Skeletal muscle satellite cell (primary cell): ENCODE data around the gene DDRGK1.
"Not testable (repeated sequence)": the region's sequence is repeated elsewhere in the genome, so short reads cannot be mapped to it uniquely, and the experiment has no call there.

ENCODE experiments used
- H3K27me3 ChIP-seq: 2 replicates; pipeline ENCODE4 v1.7.0; 2013; ENCODE audit warnings: low read length; ENCODE audit not compliant: control insufficient read depth, insufficient read depth
- H3K36me3 ChIP-seq: 2 replicates; pipeline ENCODE4 v1.7.0; 2013; ENCODE audit warnings: mild to moderate bottlenecking, control low read depth, low read length; ENCODE audit not compliant: insufficient read depth
- H3K4me1 ChIP-seq: 2 replicates; pipeline ENCODE4 v1.7.0; 2013; ENCODE audit warnings: low read length; ENCODE audit not compliant: control insufficient read depth, insufficient read depth
- H3K4me2 ChIP-seq: 2 replicates; pipeline ENCODE4 v1.7.0; 2013; ENCODE audit warnings: mild to moderate bottlenecking, low read length
- H3K4me3 ChIP-seq: 2 replicates; pipeline ENCODE4 v1.7.0; 2013; ENCODE audit warnings: low read length
- H3K9ac ChIP-seq: 2 replicates; pipeline ENCODE4 v1.7.0; 2013; ENCODE audit warnings: mild to moderate bottlenecking, low read depth, low read length, moderate library complexity
- H3K9me3 ChIP-seq: replicated peaks from 2 replicates; pipeline ENCODE4 v1.7.0; 2013; ENCODE audit warnings: mild to moderate bottlenecking, control low read depth, low read length

DDRGK1 gene

DNA sequence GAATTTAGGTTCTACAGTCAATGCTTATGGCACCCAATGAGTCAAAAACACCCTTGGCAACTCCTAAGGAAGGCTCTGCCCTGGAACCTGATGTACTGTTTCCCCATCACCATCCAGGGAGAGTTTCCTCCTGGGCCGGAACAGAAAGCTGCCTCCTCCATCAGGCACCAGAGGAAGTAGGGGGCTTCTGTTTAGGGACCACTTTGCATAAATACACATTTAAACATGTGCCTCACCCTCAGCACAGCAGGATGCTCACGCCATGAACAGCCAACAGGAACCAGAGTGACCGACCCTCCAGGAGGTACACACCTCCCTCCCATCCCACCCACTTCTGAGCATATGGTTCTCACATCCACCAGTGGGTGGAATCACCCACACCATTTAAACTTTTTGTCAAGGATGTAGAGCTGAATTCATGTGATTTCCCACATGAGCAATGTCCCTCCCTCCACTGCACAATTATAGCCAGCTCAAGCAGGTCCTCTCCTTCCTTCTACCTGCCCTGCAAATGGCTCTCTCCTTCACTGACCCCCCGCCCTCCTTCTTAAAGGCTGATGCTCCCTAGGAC, 14.8 kb downstream of the DDRGK1 start:
- H3K36me3 ChIP-seq: peaks cover 42% of the 10 kb centered on the region
- H3K9me3 ChIP-seq: no peaks in the 10 kb centered on the region
- H3K9ac ChIP-seq: no peak overlapping the region
- H3K4me1 ChIP-seq: no peaks in the 10 kb centered on the region
- no peak overlapping the region for H3K4me3 ChIP-seq
- no peak overlapping the region for H3K4me2 ChIP-seq
- no peaks in the 10 kb centered on the region for H3K27me3 ChIP-seq

DNA sequence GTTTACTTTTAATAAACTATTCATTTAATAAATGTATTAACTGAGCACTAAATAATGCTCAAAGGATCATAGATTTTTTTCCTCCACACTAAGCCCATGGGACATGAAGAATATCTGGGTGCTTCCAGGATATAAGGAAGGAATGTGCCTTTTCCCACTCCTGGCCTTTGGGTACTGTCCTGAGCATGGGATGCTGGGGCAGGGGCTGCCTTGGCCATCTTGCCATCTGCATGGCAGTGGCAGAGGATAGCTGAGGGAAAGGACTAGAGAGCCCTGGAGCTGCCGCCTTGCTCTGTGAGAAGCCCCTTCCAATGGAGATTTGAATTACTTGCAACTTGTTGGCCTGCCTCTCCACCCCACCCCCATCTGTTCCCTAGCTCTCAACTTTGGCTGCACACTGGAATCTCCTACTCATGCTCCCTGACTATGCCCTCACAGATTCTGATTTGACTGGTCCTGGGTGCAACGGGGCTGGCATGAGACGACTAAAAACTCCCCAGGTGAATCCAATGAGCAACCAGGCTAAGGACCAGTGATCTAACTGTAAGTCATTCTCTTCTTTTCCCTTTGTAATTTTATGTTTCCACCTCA, 15.6 kb downstream of the DDRGK1 start:
- Histone ChIP-seq H3K9me3 (no peaks in the 10 kb centered on the region), H3K9ac (no peak overlapping the region), H3K4me1 (no peaks in the 10 kb centered on the region), H3K27me3 (no peaks in the 10 kb centered on the region), H3K4me3 (no peak overlapping the region), H3K4me2 (no peak overlapping the region), H3K36me3 (peaks cover 35% of the 10 kb centered on the region)

- not testable (repeated sequence) for H3K9me3 ChIP-seq, H3K4me2 ChIP-seq, H3K4me3 ChIP-seq, H3K27me3 ChIP-seq, H3K4me1 ChIP-seq, H3K9ac ChIP-seq
- peaks cover 30% of the 10 kb centered on the region for H3K36me3 ChIP-seq
These were observed 16.6 kb downstream of the DDRGK1 start for GRCh38 chr20:3187861-3188260.

GRCh38 chr20:3183896-3184612, 20.4 kb downstream of the DDRGK1 start:
- H3K9me3 ChIP-seq: no peaks in the 10 kb centered on the region

DNA sequence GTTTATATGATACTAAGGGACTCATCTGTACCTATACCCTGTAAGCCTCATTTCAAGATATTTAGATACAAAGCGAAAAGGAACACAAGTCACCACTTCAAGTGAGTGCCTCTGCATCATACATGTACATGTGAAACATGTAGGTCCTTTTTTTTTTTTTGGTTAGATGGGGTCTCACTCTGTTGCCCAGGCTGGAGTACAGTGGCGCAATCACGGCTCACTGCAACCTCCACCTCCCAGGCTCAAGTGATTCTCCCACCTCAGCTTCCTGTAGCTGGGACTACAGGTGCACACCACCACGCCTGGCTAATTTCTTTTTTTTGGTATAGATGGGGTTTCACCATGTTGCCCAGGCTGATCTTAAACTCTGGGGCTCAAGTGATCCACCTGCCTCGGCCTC, 22.1 kb downstream of the DDRGK1 start:
- H3K4me1 ChIP-seq, H3K9ac ChIP-seq, H3K4me3 ChIP-seq, H3K4me2 ChIP-seq, H3K36me3 ChIP-seq, H3K9me3 ChIP-seq, H3K27me3 ChIP-seq: not testable (repeated sequence)

More at GRCh38 chr20:3183896-3184612, 20.4 kb downstream of the DDRGK1 start:
- no peaks in the 10 kb centered on the region for H3K4me1 ChIP-seq
- H3K36me3 ChIP-seq: no peaks in the 10 kb centered on the region
- H3K27me3 ChIP-seq: no peaks in the 10 kb centered on the region
- no peak overlapping the region for H3K9ac ChIP-seq
- no peak overlapping the region for H3K4me3 ChIP-seq
- H3K4me2 ChIP-seq: no peak overlapping the region

DNA sequence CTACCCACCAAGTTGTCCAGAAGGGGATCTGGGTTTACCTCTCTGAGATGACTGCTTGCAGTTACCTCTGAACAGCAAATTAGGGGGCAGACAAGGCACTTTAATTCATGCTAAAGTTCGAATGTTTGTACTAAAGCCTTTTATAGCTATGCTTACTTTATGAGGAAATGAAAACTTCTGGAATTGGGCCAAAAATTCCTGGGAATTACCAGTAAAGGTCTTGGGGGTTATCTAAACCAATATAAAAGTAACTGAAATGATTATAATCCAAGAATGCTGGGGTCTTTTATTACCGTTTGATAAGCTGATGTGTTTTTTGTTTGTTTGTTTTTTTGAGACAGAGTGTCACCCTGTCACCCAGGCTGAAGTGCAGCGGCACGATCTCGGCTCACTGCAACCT, 23.2 kb downstream of the DDRGK1 start:
- no peak overlapping the region for H3K4me2 ChIP-seq
- H3K9ac ChIP-seq: no peak overlapping the region
- no peaks in the 10 kb centered on the region for H3K4me1 ChIP-seq
- H3K9me3 ChIP-seq: no peaks in the 10 kb centered on the region
- no peaks in the 10 kb centered on the region for H3K36me3 ChIP-seq
- no peak overlapping the region for H3K4me3 ChIP-seq
- H3K27me3 ChIP-seq: no peaks in the 10 kb centered on the region

DNA sequence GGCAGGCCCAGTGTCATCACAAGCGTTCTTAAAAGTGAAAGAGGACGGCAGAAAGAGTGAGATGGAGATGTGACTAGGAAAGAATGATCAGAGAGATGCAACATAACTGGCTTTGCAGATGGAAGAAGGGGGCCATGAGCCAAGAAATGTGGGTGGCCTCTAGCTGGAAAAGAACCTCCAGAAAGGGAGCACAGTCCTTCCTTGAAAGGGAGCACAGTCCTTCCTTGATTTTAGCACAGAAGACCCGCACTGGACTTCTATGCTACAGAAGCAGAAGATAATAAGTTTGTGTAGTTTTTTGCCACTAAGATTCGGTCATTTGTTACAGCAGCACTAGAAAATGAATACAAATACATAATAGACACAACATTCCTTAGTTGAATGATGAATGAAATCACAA, 24.2 kb downstream of the DDRGK1 start:
- H3K9me3 ChIP-seq: no peaks in the 10 kb centered on the region
- H3K27me3 ChIP-seq: no peaks in the 10 kb centered on the region
- H3K4me2 ChIP-seq: no peak overlapping the region
- no peaks in the 10 kb centered on the region for H3K36me3 ChIP-seq
- no peak overlapping the region for H3K4me3 ChIP-seq
- H3K4me1 ChIP-seq: no peaks in the 10 kb centered on the region
- H3K9ac ChIP-seq: no peak overlapping the region

- Histone ChIP-seq H3K4me1 (peaks cover 6% of the 10 kb centered on the region), H3K36me3 (no peaks in the 10 kb centered on the region), H3K9ac (no peak overlapping the region), H3K4me3 (no peak overlapping the region), H3K4me2 (no peak overlapping the region), H3K27me3 (no peaks in the 10 kb centered on the region), H3K9me3 (no peaks in the 10 kb centered on the region)
These were observed 26.6 kb downstream of the DDRGK1 start for GRCh38 chr20:3177746-3178485.

DNA sequence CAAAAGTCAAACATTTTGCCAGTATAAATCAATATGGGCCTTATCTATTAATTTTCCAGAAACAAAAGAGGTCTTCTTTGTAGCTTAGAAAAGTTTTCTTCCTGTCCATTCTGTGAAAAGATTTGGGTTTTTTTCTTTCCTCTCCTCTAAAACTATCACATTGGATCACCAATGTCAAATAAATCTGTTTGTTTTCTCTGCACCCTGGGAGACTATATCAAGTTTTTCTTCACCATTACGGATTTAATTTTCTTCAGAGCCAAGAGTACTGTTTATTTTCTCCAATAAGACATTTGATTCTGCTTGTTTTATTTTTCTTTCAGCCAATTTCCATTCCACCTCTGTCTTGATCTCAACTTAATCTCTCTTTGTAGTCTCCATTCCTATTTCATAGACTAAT, 29.2 kb downstream of the DDRGK1 start:
- Histone ChIP-seq H3K9ac (peak overlapping the region; percentile 86), H3K4me2 (peak overlapping the region; percentile 100), H3K27me3 (no peaks in the 10 kb centered on the region), H3K9me3 (no peaks in the 10 kb centered on the region), H3K36me3 (no peaks in the 10 kb centered on the region), H3K4me3 (peak overlapping the region; percentile 84), H3K4me1 (peaks cover 13% of the 10 kb centered on the region)

GRCh38 chr20:3174442-3175261, 29.8 kb downstream of the DDRGK1 start:
- Histone ChIP-seq H3K9ac (peak overlapping the region; percentile 86), H3K36me3 (no peaks in the 10 kb centered on the region), H3K4me1 (peaks cover 13% of the 10 kb centered on the region), H3K4me2 (peak overlapping the region; percentile 100), H3K4me3 (peak overlapping the region; percentile 84), H3K27me3 (no peaks in the 10 kb centered on the region), H3K9me3 (no peaks in the 10 kb centered on the region)
